Heart left ventricle (tissue), 16 donors: ENCODE measurements around the gene CCDC88A. TPM values are rescaled to one million over a fixed set of nuclear protein-coding genes. Genes with fewer than 3 reads are reported as not detected.

ENCODE experiments used
- ATAC-seq, 4 donors: fragments of 200-7000 bp; cut with Tn5 transposase; one replicate each; pipeline ENCODE4 v1.9.1; 2020 to 2022; ENCODE audit warnings: moderate library complexity in 4 of 4, mild to moderate bottlenecking in 3 of 4, moderate number of reproducible peaks in 1 of 4
- DNase-seq, 5 donors: peaks; one replicate each; pipeline ENCODE4 v3.0.0-alpha.2; 2020
- H3K27ac ChIP-seq, 12 donors: fragments of 200-600 bp; sonication (generic) in 4 of 12; one replicate each; pipeline versions ENCODE4 v1.5.0 to v1.8.0; 2016 to 2022; ENCODE audit warnings: mild to moderate bottlenecking in 2 of 12
- H3K27me3 ChIP-seq, 9 donors: fragments of 200-600 bp; sonication (generic) in 2 of 9; one replicate each; pipeline versions ENCODE4 v1.5.1 to v1.8.0; 2016 to 2022; ENCODE audit warnings: mild to moderate bottlenecking in 3 of 9
- H3K36me3 ChIP-seq, 9 donors: fragments of 200-600 bp; sonication (generic) in 2 of 9; one replicate each; pipeline versions ENCODE4 v1.5.0 to v1.8.0; 2018 to 2022; ENCODE audit warnings: mild to moderate bottlenecking in 2 of 9
- H3K4me1 ChIP-seq, 12 donors: fragments of 200-600 bp; sonication (generic) in 4 of 12; one replicate each; pipeline versions ENCODE4 v1.5.0 to v1.8.0; 2016 to 2022; ENCODE audit warnings: mild to moderate bottlenecking in 3 of 12
- H3K4me3 ChIP-seq, 12 donors: fragments of 200-600 bp; sonication (generic) in 4 of 12; one replicate each; pipeline versions ENCODE4 v1.5.0 to v1.8.0; 2017 to 2022; ENCODE audit warnings: mild to moderate bottlenecking in 9 of 12, moderate library complexity in 4 of 12
- H3K9me3 ChIP-seq, 12 donors: fragments of 200-600 bp; sonication (generic) in 4 of 12; one replicate each; pipeline versions ENCODE4 v1.5.0 to v1.8.0; 2016 to 2022; ENCODE audit warnings: mild to moderate bottlenecking in 1 of 12
- CTCF ChIP-seq, 12 donors: fragments of 200-600 bp; sonication (generic) in 4 of 12; IDR thresholded peaks; one replicate each; pipeline versions ENCODE4 v1.5.0 to v1.8.0; 2018 to 2022; ENCODE audit warnings: antibody characterized with exemption in 12 of 12, mild to moderate bottlenecking in 5 of 12
- POLR2A ChIP-seq, 2 donors: fragments of 450-650 bp; IDR thresholded peaks; one replicate each; pipeline ENCODE4 v1.6.1; 2017; ENCODE audit warnings: antibody characterized with exemption in 2 of 2, mild to moderate bottlenecking in 2 of 2, moderate library complexity in 2 of 2
- WGBS, 4 donors: extraction: QIAGEN DNeasy Blood & Tissue Kit in 2 of 4; methylation state at CpG; one replicate each; pipeline versions ENCODE4 v1.1.5 to v1.1.7; 2013 to 2018; 5-methylcytosine and 5-hydroxymethylcytosine counted together
- intact Hi-C, 10 donors: fragments of 100-400 bp; cut with DNase I; formaldehyde crosslinking; loops; one replicate each; pipeline versions ENCODE4 v1.11.1 to v1.14.2; 2022
- polyA plus RNA-seq, 2 donors: library from polyadenylated mRNA; stranded (reverse); fragments of 200-250 nt; gene quantifications; one replicate each; pipeline ENCODE4 v1.2.3, GENCODE V29; 2013
- total RNA-seq, 9 donors: library from RNA; depleted of rRNA in 2 of 9; stranded (reverse); fragments of >200 nt in 2 of 9; fragmentation: NEBNext Ultra II Directional in 3 of 9; extraction: Animal tissue kit (Norgen Biotek cat#: 25700) in 3 of 9; gene quantifications; one replicate each; pipeline versions ENCODE4 v1.1.0 to v1.2.4, GENCODE V29; 2016 to 2023
- donor health status: ischemic (EF 13 %, LVEDD 7.1; RV severe dilation, severe dysfunction).
- donor health status: healthy with polysubstance abuse.
- donor health status: DM: no; HTN: yes; CAD: no.
- donor health status: DM: no; HTN: no; CAD: no.
- donor health status: ischemic (EF 25% LVEDD 6.9; RV normal size, moderate dysfunction).
- donor health status: ischemic (EF 25% LVEDD 5.7; RV mildly dilated, moderate dysfunction).
- donor health status: healthy.
- donor health status: DM: yes; HTN: yes; CAD: no.
- donor health status: ischemic (EF 35%, LVEDD 5.7; RV mildly dilated, moderate dysfunction).
- donor health status: nonischemic (EF 11% LVEDD 7.7; RV severe dilation, severe dysfunction).
- donor health status: DM: yes; HTN: yes; CAD: no.
- donor health status: PGD.
- donor health status: ischemic (EF 29% LVEDD 5.4; RV normal size, mild dysfunction).
- donor health status: nonischemic (EF 23%, LVEDD 6.1; RV moderate dilation, normal function).

The CCDC88A gene
- total and polyA plus RNA-seq, 11 donors, result 10.4 to 53.6 (median 24.4) TPM

GRCh38 chr2:55311444-55311870, 108.2 kb downstream of the CCDC88A start:
- Histone ChIP-seq H3K36me3 (peaks cover 0 to 89% (median 68%) of the 10 kb centered on the region in 9 donors), H3K27me3 (no peaks in the 10 kb centered on the region)
- intact Hi-C loops, result no loop called here

GRCh38 chr2:55309446-55309845, 110.2 kb downstream of the CCDC88A start:
- no peak for ATAC-seq
- intact Hi-C loops, result no loop called here
- no peaks in the 10 kb centered on the region for H3K9me3 ChIP-seq
- WGBS, 4 donors, result 56 to 69% (median 66%) methylated on average over 2 of the region's 2 CpGs
- no peak overlapping the region for H3K4me3 ChIP-seq
- TF ChIP-seq POLR2A (IDR thresholded peaks at IDR 0.05), result no peak
- no peaks in the 10 kb centered on the region for H3K27me3 ChIP-seq
- H3K36me3 ChIP-seq, result peaks cover 0 to 81% (median 51%) of the 10 kb centered on the region in 9 donors
- no peak for DNase-seq
- no peak overlapping the region for H3K27ac ChIP-seq
- H3K4me1 ChIP-seq, result no peaks in the 10 kb centered on the region

More at GRCh38 chr2:55311444-55311870, 108.2 kb downstream of the CCDC88A start:
- DNase-seq, result no peak
- WGBS, 4 donors, result 88 to 100% (median 91%) methylated on average over 1 of the region's 1 CpG
- no peaks in the 10 kb centered on the region for H3K4me1 ChIP-seq
- H3K9me3 ChIP-seq, result no peaks in the 10 kb centered on the region
- H3K4me3 ChIP-seq, result no peak overlapping the region
- TF ChIP-seq CTCF (IDR thresholded peaks at IDR 0.05) (peak in 1 of 12 donors; percentile 12), POLR2A (IDR thresholded peaks at IDR 0.05) (no peak)
- no peak overlapping the region for H3K27ac ChIP-seq
- ATAC-seq, result no peak

- no peaks in the 10 kb centered on the region for H3K4me1 ChIP-seq
- H3K36me3 ChIP-seq, result peaks cover 0 to 66% (median 33%) of the 10 kb centered on the region in 9 donors
- H3K4me3 ChIP-seq, result no peak overlapping the region
- 94 to 98% (median 96%) methylated on average over 3 of the region's 3 CpGs for WGBS, 4 donors
- no peak for DNase-seq
- no peaks in the 10 kb centered on the region for H3K9me3 ChIP-seq
- H3K27me3 ChIP-seq, result no peaks in the 10 kb centered on the region
- ATAC-seq, result no peak
- intact Hi-C loops, result no loop called here
- TF ChIP-seq POLR2A (IDR thresholded peaks at IDR 0.05) (no peak), CTCF (IDR thresholded peaks at IDR 0.05) (no peak)
- no peak overlapping the region for H3K27ac ChIP-seq
These were observed 117.4 kb downstream of the CCDC88A start for GRCh38 chr2:55302241-55302640.

GRCh38 chr2:55301277-55301676, 118.4 kb downstream of the CCDC88A start:
- H3K27ac ChIP-seq, result no peak overlapping the region
- ATAC-seq (no peak), DNase-seq (no peak)
- H3K36me3 ChIP-seq, result peaks cover 0 to 62% (median 37%) of the 10 kb centered on the region in 9 donors
- intact Hi-C loops, result no loop called here
- no peaks in the 10 kb centered on the region for H3K9me3 ChIP-seq
- no peak for TF ChIP-seq CTCF (IDR thresholded peaks at IDR 0.05)
- TF ChIP-seq POLR2A (IDR thresholded peaks at IDR 0.05), result no peak
- H3K27me3 ChIP-seq, result no peaks in the 10 kb centered on the region
- H3K4me3 ChIP-seq, result no peak overlapping the region
- peaks cover 0 to 4% (median 0%) of the 10 kb centered on the region in 12 donors for H3K4me1 ChIP-seq
- WGBS, 4 donors, result 91 to 99% (median 96%) methylated on average over 1 of the region's 1 CpG

- H3K27ac ChIP-seq, result peak overlapping the region in 1 of 12 donors; percentile 4
- H3K4me3 ChIP-seq, result no peak overlapping the region
- no peak for TF ChIP-seq POLR2A (IDR thresholded peaks at IDR 0.05)
- no peak for TF ChIP-seq CTCF (IDR thresholded peaks at IDR 0.05)
- H3K36me3 ChIP-seq, result peaks cover 0 to 44% (median 36%) of the 10 kb centered on the region in 9 donors
- no peak for ATAC-seq
- H3K4me1 ChIP-seq, result peaks cover 0 to 27% (median 5%) of the 10 kb centered on the region in 12 donors
- no peak for DNase-seq
- H3K27me3 ChIP-seq, result no peaks in the 10 kb centered on the region
- H3K9me3 ChIP-seq, result no peaks in the 10 kb centered on the region
- intact Hi-C loops, result no loop called here
These were observed 123.3 kb downstream of the CCDC88A start for GRCh38 chr2:55296393-55296792.
